B cell (primary cell): ENCODE results near the gene MIER3. TPM values are rescaled to one million over a fixed set of nuclear protein-coding genes. Genes with fewer than 3 reads are reported as not detected.
A peak's percentile ranks its signal among the peaks of the same experiment; 100 is the strongest.

Experiments
- ATAC-seq: fragments of 200-7000 bp; cut with Tn5 transposase; one replicate; pipeline ENCODE4 v1.10.0; 2021; ENCODE audit warnings: low read depth, mild to moderate bottlenecking, moderate number of reproducible peaks, moderate library complexity
- CTCF ChIA-PET: fragments of 350-600 bp; sonication (Branson Sonifier 250); formaldehyde crosslinking; loops from one replicate; lab custom pipeline; 2021; ENCODE audit warnings: antibody characterized with exemption, inconsistent platforms; lab: Charles Lee
- POLR2A ChIA-PET: fragments of 350-600 bp; sonication (Branson Sonifier 250); formaldehyde crosslinking; loops from one replicate; lab custom pipeline; 2021; ENCODE audit warnings: antibody characterized with exemption; lab: Charles Lee
- DNase-seq: peaks from one replicate; pipeline ENCODE4 v3.0.0; 2013
- H2AFZ ChIP-seq: 2 replicates; pipeline ENCODE4 v1.6.1; 2012; ENCODE audit warnings: mild to moderate bottlenecking, low read depth, low read length; ENCODE audit not compliant: insufficient read depth, poor library complexity, severe bottlenecking
- H3K27ac ChIP-seq, 2 donors: 1 replicate in 1 of 2; 2 replicates in 1 of 2; pipeline ENCODE4 v1.5.1; 2012 to 2013; ENCODE audit warnings: low read length in 2 of 2, mild to moderate bottlenecking in 2 of 2, moderate library complexity in 1 of 2
- H3K27me3 ChIP-seq, 4 experiments: fragments of 200-600 bp in 1 of 4; sonication (generic) in 1 of 4; replicated peaks in 1 of 4; 1 replicate in 2 of 4; 2 replicates in 2 of 4; pipeline versions ENCODE4 v1.6.1 to v1.7.0; 2013 to 2016; ENCODE audit warnings: low read length in 3 of 4, mild to moderate bottlenecking in 2 of 4, mixed read lengths in 1 of 4, moderate library complexity in 1 of 4; ENCODE audit not compliant: insufficient read depth in 4 of 4, control insufficient read depth in 3 of 4; ENCODE audit errors: control extremely low read depth in 1 of 4
- H3K36me3 ChIP-seq, 2 experiments: replicated peaks in 1 of 2; 1 replicate in 1 of 2; 2 replicates in 1 of 2; pipeline versions ENCODE4 v1.6.1 to v1.7.1; 2013; ENCODE audit warnings: low read length in 1 of 2; ENCODE audit not compliant: insufficient read depth in 2 of 2, control insufficient read depth in 1 of 2; ENCODE audit errors: control extremely low read depth in 1 of 2, extremely low read depth in 1 of 2
- H3K4me1 ChIP-seq, 2 donors: fragments of 200-600 bp in 1 of 2; sonication (generic) in 1 of 2; 1 replicate in 1 of 2; 2 replicates in 1 of 2; pipeline versions ENCODE4 v1.5.1 to v1.6.1; 2013 to 2017; ENCODE audit warnings: low read length in 2 of 2; ENCODE audit not compliant: control insufficient read depth in 2 of 2, insufficient read depth in 2 of 2
- H3K4me2 ChIP-seq: replicated peaks from 2 replicates; pipeline ENCODE3; 2012; ENCODE audit warnings: mild to moderate bottlenecking, low read depth, low read length; ENCODE audit not compliant: poor library complexity, severe bottlenecking
- H3K4me3 ChIP-seq, 5 experiments: fragments of 200-600 bp in 1 of 5; sonication (generic) in 1 of 5; 1 replicate in 3 of 5; 2 replicates in 2 of 5; pipeline versions ENCODE4 v1.5.1 to v1.7.0; 2011 to 2016; ENCODE audit warnings: low read length in 4 of 5, mild to moderate bottlenecking in 4 of 5, low read depth in 2 of 5, control low read depth in 1 of 5, moderate library complexity in 1 of 5; ENCODE audit not compliant: insufficient read depth in 1 of 5; ENCODE audit errors: control extremely low read depth in 1 of 5, extremely low read depth in 1 of 5
- H3K79me2 ChIP-seq: fragments of 200-600 bp; sonication (generic); one replicate; pipeline ENCODE4 v1.6.0; 2016; ENCODE audit warnings: low read length; ENCODE audit not compliant: control insufficient read depth, insufficient read depth
- H3K9ac ChIP-seq: fragments of 200-600 bp; sonication (generic); 2 replicates; pipeline ENCODE4 v1.6.1; 2017; ENCODE audit warnings: mild to moderate bottlenecking, low read length, moderate library complexity
- H3K9me3 ChIP-seq, 3 donors: one replicate each; pipeline versions ENCODE4 v1.6.1 to v1.7.1; 2013; ENCODE audit warnings: low read length in 2 of 3; ENCODE audit not compliant: control insufficient read depth in 2 of 3, insufficient read depth in 1 of 3; ENCODE audit errors: control extremely low read depth in 1 of 3
- H4K20me1 ChIP-seq: 2 replicates; pipeline ENCODE4 v1.6.0; 2012; ENCODE audit warnings: mild to moderate bottlenecking, low read length; ENCODE audit not compliant: insufficient read depth, control insufficient read depth, poor library complexity, severe bottlenecking
- H3K27ac Mint-ChIP-seq: one replicate; pipeline ENCODE4 v1.8.0; 2021; ENCODE audit warnings: mixed read lengths
- H3K27me3 Mint-ChIP-seq: one replicate; pipeline ENCODE4 v1.8.0; 2021; ENCODE audit warnings: mixed read lengths
- H3K4me1 Mint-ChIP-seq: one replicate; pipeline ENCODE4 v1.8.0; 2021; ENCODE audit warnings: mixed read lengths
- H3K4me3 Mint-ChIP-seq: one replicate; pipeline ENCODE4 v1.8.0; 2021; ENCODE audit warnings: mixed read lengths
- H3K9me3 Mint-ChIP-seq: one replicate; pipeline ENCODE4 v1.8.0; 2022; ENCODE audit warnings: mixed read lengths; ENCODE audit not compliant: insufficient read depth
- CTCF ChIP-seq: fragments of 200-600 bp; IDR thresholded peaks from one replicate; pipeline ENCODE4 v1.8.0; 2022; ENCODE audit warnings: antibody characterized with exemption, mild to moderate bottlenecking
- EZH2 ChIP-seq: IDR thresholded peaks from 2 replicates; pipeline ENCODE4 v1.6.1; 2012; ENCODE audit warnings: borderline replicate concordance, low read depth, mild to moderate bottlenecking, moderate library complexity, low read length; ENCODE audit not compliant: insufficient read depth, poor library complexity, severe bottlenecking
- WGBS: methylation state at CpG from one replicate; pipeline ENCODE4 v1.1.5; 2013; ENCODE audit warnings: missing lambda C conversion rate; ENCODE audit not compliant: insufficient coverage; 5-methylcytosine and 5-hydroxymethylcytosine counted together
- intact Hi-C: fragments of 100-400 bp; cut with micrococcal nuclease; formaldehyde crosslinking; loops from one replicate; pipeline ENCODE4 v1.10.0; 2022
- polyA plus RNA-seq: library from polyadenylated mRNA; depleted of rRNA; stranded (reverse); fragments of >200 nt; gene quantifications from 2 replicates; pipeline ENCODE4 v1.2.3, GENCODE V29; 2012
- total RNA-seq, 2 donors: library from RNA; stranded (reverse); fragments of 120-200 nt in 1 of 2; gene quantifications; 1 replicate in 1 of 2; 2 replicates in 1 of 2; pipeline versions ENCODE4 v1.2.3 to v1.2.4, GENCODE V29; 2013 to 2022

The MIER3 gene
- total and polyA plus RNA-seq, 2 donors (not counting 1 experiment from before 2014, with no cell fraction given) = 5.8 to 25.9 TPM

GRCh38 chr5:56987171-56987570, 35.2 kb upstream of the MIER3 start:
- Histone ChIP-seq H3K27me3 (no peaks in the 10 kb centered on the region), H4K20me1 (no peaks in the 10 kb centered on the region), H3K9me3 (no peaks in the 10 kb centered on the region), H3K79me2 (no peaks in the 10 kb centered on the region), H3K4me3 (no peak overlapping the region), H3K36me3 (no peaks in the 10 kb centered on the region), H3K4me1 (peaks cover 10% of the 10 kb centered on the region in 2 donors), H3K9ac (no peak overlapping the region), H3K27ac (no peak overlapping the region), H2AFZ (no peak overlapping the region), H3K4me2 (no peak overlapping the region)
- ATAC-seq = no peak
- ChIA-PET CTCF (interaction anchor here (1.3 to 2.1 kb wide), 2 partner anchors 10 to 151 kb away, joined by 6 to 7 read pairs; no protein-coding TSS in a partner anchor), POLR2A (interaction anchor here (0.6 kb wide), 2 partner anchors 10 to 79 kb away, joined by 4 read pairs; no protein-coding TSS in a partner anchor)
- H3K27ac Mint-ChIP-seq = no peak overlapping the region
- 81% methylated on average over 2 of the region's 4 CpGs for WGBS
- intact Hi-C loops = no loop called here
- H3K9me3 Mint-ChIP-seq = no peaks in the 10 kb centered on the region
- H3K27me3 Mint-ChIP-seq = no peaks in the 10 kb centered on the region
- TF ChIP-seq CTCF = no peak
- TF ChIP-seq EZH2 = no peak
- no peak overlapping the region for H3K4me3 Mint-ChIP-seq
- no peak for DNase-seq
- H3K4me1 Mint-ChIP-seq = peaks cover 16% of the 10 kb centered on the region

GRCh38 chr5:56986626-56986947, 34.7 kb upstream of the MIER3 start:
- WGBS = 78% methylated on average over 1 of the region's 1 CpG
- Histone ChIP-seq H3K4me3 (no peak overlapping the region), H3K27me3 (no peaks in the 10 kb centered on the region), H2AFZ (no peak overlapping the region), H3K36me3 (no peaks in the 10 kb centered on the region), H3K27ac (no peak overlapping the region), H3K4me2 (peak overlapping the region; percentile 34), H4K20me1 (no peaks in the 10 kb centered on the region), H3K4me1 (peaks cover 10% of the 10 kb centered on the region in 2 donors), H3K9me3 (no peaks in the 10 kb centered on the region), H3K79me2 (no peaks in the 10 kb centered on the region), H3K9ac (no peak overlapping the region)
- Mint-ChIP-seq H3K4me1 (peaks cover 16% of the 10 kb centered on the region), H3K27me3 (no peaks in the 10 kb centered on the region), H3K27ac (peak overlapping the region; percentile 51), H3K4me3 (peak overlapping the region; percentile 2), H3K9me3 (no peaks in the 10 kb centered on the region)
- DNase-seq = peak; percentile 56
- TF ChIP-seq EZH2 = no peak
- no peak for TF ChIP-seq CTCF
- intact Hi-C loops = no loop called here
- ChIA-PET POLR2A (interaction anchor here (0.7 kb wide), 1 partner anchor 87 kb away, joined by 6 read pairs; no protein-coding TSS in a partner anchor), CTCF (interaction anchor here (1.3 to 2.1 kb wide), 2 partner anchors 151 to 234 kb away, joined by 3 to 7 read pairs; no protein-coding TSS in a partner anchor)
- peak; percentile 74 for ATAC-seq
